Activated CD4-positive, alpha-beta T cell treated with anti-CD3 and anti-CD28 coated beads, Interleukin-2, amount 50 U/mL, for 48 hours (primary cell): ENCODE measurements around the gene CACNG4.
"Not testable (repeated sequence)": the region's sequence is repeated elsewhere in the genome, so short reads cannot be mapped to it uniquely, and the experiment has no call there.

Source experiments
- DNase-seq, 2 experiments: peaks; one replicate each; pipeline ENCODE4 v3.0.0-alpha.2; 2020

CACNG4 gene

DNA sequence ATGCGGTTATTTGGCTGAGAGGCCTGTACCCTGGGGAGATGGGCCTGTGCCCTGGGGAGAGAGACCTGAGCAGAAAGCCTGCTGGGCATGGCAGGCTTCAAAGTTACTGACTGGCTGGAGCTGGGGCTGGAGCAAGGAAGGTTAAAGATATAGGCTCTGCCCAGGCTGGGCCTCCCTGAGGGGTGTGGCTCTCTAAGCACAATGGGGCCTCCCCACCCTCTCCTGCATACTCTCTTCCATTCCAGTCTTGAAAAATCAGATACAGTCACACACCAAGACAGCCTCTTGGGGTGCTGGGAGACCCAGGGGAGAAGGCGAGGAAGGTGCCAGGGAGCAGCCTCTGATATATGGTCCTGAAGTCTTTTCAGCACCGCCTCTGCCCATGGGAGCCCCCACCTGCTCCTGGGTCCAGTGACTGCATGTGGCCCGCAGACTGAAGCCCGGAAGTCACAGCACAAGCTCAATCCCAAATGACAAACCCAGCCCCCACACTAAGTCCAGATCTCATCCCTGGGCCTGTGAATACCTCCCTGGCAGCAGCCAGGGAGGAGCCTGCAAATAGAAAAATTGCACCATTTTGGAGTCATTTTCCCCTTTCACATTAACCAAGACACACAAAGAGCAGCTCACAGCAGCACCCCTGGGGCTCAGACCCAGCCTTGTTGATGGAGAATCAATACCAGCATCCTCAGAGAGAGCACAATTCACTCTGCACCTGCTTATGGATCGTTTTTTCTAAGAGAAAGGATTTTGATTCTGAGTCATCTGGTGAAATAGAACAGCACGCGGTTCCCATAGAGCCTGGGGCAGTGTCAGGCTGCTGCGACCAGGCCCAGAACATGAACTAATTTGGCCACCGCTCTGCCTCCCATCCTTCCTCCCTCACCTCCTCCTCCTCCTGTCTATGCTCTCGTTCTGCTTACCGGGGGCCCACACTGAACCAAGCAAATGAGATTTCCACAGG is 54.2 kb downstream of the CACNG4 start:
- no peak for DNase-seq

DNA sequence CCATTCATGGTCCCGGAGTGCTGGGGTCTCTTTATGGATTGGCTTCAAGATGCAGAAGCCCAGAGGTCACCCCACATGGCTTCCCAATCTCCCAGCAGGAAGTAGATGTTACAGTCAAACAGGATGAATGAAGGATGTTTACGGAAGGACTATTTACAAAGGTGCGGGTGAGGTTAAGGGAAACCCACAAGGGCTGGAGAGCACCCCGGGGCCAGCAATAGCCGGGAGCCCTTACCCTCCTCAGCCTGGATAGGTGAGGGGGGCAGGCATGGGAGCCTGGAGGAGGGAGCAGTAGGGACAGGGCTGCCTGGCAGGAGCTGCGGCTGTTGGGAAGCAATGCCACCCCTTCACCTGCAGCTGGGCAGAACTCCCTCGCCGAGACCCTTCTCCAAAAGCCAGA is 55.3 kb downstream of the CACNG4 start:
- no peak for DNase-seq

DNA sequence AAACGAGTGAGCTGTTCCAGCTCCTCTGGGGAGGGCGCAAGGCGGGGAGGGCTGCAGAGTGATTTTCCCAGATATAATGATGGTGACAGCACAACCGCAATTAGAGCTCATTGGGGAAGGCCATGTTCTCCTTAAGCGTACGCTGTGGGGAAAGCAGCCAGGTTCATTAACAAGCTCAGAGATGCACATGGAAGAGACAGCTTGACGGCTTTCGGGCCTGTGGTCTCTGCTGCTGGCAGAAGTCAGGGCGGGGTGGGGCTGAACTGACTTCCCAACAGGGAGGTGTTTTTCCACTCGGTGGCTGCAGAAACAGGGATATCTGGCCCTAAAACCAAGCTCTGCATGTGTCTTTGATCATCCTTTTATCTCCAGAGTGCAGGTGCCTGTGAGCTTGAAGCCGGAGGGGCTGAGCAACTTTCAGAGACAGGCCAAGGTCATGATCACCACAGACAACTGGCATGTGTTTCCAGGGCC is 55.8 kb downstream of the CACNG4 start:
- no peak for DNase-seq

GRCh38 chr17:67021196-67021595 is 56.7 kb downstream of the CACNG4 start:
- DNase-seq = peak in 1 of 2 experiments; percentile 13

GRCh38 chr17:67021743-67022450 is 57.4 kb downstream of the CACNG4 start:
- no peak for DNase-seq

GRCh38 chr17:67022451-67022810 is 57.9 kb downstream of the CACNG4 start:
- DNase-seq = no peak

GRCh38 chr17:67024736-67025135 is 60.2 kb downstream of the CACNG4 start:
- no peak for DNase-seq

GRCh38 chr17:67025216-67025792 is 60.8 kb downstream of the CACNG4 start:
- DNase-seq = no peak

GRCh38 chr17:67026341-67026740 is 61.8 kb downstream of the CACNG4 start:
- no peak for DNase-seq

DNA sequence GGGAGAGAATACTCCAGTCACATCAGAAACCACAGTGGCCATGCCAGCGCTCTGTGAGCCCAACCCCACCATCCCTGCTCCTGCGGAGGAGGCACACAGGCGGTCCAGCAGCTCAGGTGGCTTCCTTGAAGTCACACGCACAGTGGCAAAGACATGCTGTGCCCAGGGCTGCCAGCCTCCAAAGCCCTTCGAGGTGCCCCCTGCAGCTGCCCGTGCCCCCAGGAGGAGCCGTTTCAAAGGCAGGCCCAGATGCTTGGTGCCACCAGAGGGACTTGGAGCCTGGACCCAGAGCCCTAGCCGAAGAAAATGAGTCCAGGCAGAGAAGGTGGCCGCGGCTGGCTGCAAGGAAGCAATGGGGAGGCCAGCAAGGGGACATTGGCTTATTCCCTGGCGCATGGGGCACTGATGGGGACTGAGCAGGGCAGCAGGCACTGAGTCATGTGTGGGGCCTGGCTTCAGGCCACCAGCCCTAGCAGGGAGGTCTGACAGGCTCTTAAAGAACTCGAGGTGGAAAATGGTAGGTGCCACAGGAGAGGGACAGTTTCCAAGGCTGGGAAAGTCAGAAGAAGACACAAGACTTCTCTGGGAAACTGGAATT is 62.6 kb downstream of the CACNG4 start:
- no peak for DNase-seq

DNA sequence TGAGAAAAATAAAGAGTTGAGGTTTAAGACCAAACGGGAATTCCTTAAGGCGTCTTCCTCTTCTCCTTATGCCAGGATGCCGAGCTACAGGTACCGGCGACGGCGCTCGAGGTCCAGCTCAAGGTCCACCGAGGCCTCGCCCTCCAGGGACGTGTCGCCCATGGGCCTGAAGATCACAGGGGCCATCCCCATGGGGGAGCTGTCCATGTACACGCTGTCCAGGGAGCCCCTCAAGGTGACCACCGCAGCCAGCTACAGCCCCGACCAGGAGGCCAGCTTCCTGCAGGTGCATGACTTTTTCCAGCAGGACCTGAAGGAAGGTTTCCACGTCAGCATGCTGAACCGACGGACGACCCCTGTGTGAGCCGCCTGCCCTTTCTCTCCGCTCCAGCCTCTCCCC is 66.1 kb downstream of the CACNG4 start:
- no peak for DNase-seq

- no peak for DNase-seq
Observed at GRCh38 chr17:67032382-67032781, 67.9 kb downstream of the CACNG4 start.

- no peak for DNase-seq
Observed at GRCh38 chr17:67032985-67033384, 68.5 kb downstream of the CACNG4 start.

GRCh38 chr17:67033613-67034012 is 69.1 kb downstream of the CACNG4 start:
- no peak for DNase-seq

GRCh38 chr17:67035131-67036083 is 70.9 kb downstream of the CACNG4 start:
- peak; percentile 9 to 21 for DNase-seq

GRCh38 chr17:67038861-67039365 is 74.4 kb downstream of the CACNG4 start:
- no peak for DNase-seq

GRCh38 chr17:67040652-67041051 is 76.1 kb downstream of the CACNG4 start:
- no peak for DNase-seq

- DNase-seq = not testable (repeated sequence)
Observed at GRCh38 chr17:67041119-67041518, 76.6 kb downstream of the CACNG4 start.

DNA sequence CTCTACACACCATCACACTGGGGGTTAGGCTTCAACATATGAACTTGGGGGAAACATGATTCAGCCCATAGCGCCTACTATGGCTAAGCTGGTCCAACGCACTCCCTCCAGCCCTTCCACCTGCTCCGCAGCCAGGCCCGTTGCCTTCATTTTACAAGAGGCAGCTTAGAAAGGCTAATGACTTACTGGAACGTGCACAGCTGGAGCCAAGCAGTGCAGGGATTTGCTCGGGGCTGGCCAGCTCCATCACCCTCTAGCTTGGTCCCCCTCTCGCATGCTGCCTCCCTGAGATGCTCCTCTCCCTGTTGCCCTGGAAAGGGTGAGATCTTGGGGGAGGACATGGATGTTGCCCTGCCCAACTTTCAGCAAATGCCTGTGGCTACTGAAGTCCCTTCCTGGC is 77.0 kb downstream of the CACNG4 start:
- DNase-seq = no peak

DNA sequence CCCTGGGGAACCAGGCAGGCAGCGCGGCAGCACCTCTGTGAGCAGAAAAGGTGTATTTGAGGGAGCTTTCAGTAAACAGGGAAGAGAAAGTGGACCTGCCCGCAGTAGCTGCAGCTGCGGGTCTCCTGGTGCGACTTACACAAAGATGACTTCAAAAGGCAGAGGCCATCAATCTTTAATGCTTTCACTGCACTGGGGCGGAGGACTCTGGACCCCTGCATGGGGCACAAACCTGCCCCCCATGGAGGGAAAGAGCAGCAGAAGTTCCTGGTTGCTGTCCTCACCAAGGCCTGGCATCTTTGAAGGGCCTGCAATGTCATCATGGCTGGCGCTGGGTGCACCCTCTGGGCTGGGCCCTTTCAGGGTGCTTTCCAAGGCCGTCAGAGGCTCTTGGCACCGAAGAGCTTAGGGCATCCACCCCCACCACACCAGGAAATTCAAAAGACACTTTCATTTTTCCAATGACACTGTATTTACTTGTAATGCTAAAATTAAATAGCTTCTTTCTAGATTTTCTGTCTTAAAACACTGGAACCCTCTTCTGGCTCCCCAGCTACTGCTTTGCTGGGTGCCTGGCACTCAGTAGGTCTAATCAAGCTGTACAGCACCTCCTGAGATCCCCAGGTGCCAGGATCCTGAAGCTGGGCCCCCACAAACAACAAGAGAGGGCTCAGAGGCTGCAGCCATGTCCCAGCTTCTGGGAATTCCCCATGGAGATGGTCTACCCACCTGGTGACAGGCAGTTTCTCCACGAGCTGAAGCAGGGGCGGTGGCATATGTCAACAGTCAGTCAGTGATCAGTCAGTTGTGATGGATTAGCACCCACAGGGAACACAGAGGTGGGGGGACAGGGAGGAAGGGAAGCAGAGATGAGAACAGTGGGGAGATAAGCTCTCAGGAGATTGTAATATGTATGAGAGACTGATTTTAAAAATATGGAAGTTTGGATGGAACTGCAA is 77.7 kb downstream of the CACNG4 start:
- DNase-seq = no peak

DNA sequence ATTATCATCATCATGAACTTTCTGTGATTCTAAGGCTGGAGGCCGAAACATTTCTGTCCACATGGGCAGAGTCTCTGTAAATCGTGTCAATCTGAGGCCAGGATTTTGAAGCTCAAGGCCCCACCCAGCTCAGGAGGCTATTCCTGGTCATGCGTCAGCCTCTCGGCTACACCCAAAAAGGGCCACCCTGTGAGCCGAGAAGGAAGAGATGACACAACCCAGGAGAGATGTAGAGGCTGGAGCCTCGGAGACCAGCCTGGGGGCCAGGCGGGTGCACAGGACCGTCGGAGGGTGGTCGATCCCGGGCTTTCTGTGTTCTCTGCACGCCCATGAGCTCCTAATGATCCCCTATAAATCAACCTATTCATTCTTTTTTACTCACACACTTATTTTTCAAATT is 78.8 kb downstream of the CACNG4 start:
- DNase-seq = no peak
